K562 (cell line): ENCODE measurements around the gene BCL10. TPM values are rescaled to one million over a fixed set of nuclear protein-coding genes. Genes with fewer than 3 reads are reported as not detected.

Source experiments
- ASH1L ChIP-seq: fragments of 450-650 bp; IDR thresholded peaks from 2 replicates; pipeline ENCODE4 v1.6.1; 2018; ENCODE audit warnings: borderline replicate concordance, mild to moderate bottlenecking, low read depth; ENCODE audit not compliant: partially characterized antibody
- CHCHD3 ChIP-seq: fragments of 250-450 bp; sonication (Bioruptor Pico); IDR thresholded peaks from 2 replicates; pipeline ENCODE4 v2.1.2; 2022; ENCODE audit warnings: mild to moderate bottlenecking
- CHD4 ChIP-seq: fragments of 200-600 bp; sonication (generic); IDR thresholded peaks from 3 replicates; pipeline ENCODE4 v1.6.1; 2012; ENCODE audit warnings: low read depth, mild to moderate bottlenecking, mixed read lengths, low read length, inconsistent platforms; ENCODE audit not compliant: insufficient read depth, insufficient replicate concordance, poor library complexity, severe bottlenecking
- CREB1 ChIP-seq, 2 experiments: sonication (generic) in 1 of 2; formaldehyde crosslinking in 1 of 2; IDR thresholded peaks; 2 replicates each; pipeline versions ENCODE4 v1.6.1 to v1.8.0; 2012 to 2022; ENCODE audit warnings: inconsistent platforms in 1 of 2, mild to moderate bottlenecking in 1 of 2, missing genetic modification reagents in 1 of 2, moderate library complexity in 1 of 2
- EZH2 ChIP-seq: IDR thresholded peaks from 2 replicates; pipeline ENCODE4 v1.6.1; 2012; ENCODE audit warnings: low read depth, mild to moderate bottlenecking, inconsistent platforms, low read length, borderline replicate concordance
- HBP1 ChIP-seq: fragments of 450-650 bp; formaldehyde crosslinking; IDR thresholded peaks from 2 replicates; pipeline ENCODE4 v1.4.0; 2022; ENCODE audit warnings: missing genetic modification characterization
- HMG20B ChIP-seq: fragments of 250-450 bp; sonication (Bioruptor Pico); IDR thresholded peaks from 2 replicates; pipeline ENCODE4 v1.5.0; 2021; ENCODE audit warnings: mild to moderate bottlenecking
- NFE2 ChIP-seq: IDR thresholded peaks from 2 replicates; pipeline ENCODE4 v1.6.1; 2014; ENCODE audit warnings: antibody characterized with exemption, low read depth
- NR0B1 ChIP-seq: fragments of 450-650 bp; IDR thresholded peaks from one replicate; pipeline ENCODE4 v1.6.1; 2018; ENCODE audit warnings: mild to moderate bottlenecking, moderate library complexity; ENCODE audit not compliant: partially characterized antibody
- NR4A1 ChIP-seq, 2 experiments: fragments of 250-450 bp in 1 of 2; fragments of 450-650 bp in 1 of 2; sonication (Bioruptor Pico) in 1 of 2; IDR thresholded peaks; 2 replicates each; pipeline versions ENCODE4 v1.4.0 to v1.6.1; 2016 to 2020; ENCODE audit warnings: mild to moderate bottlenecking in 2 of 2, missing compliant biosample characterization in 1 of 2, missing genetic modification characterization in 1 of 2, moderate library complexity in 1 of 2
- RBM14 ChIP-seq: fragments of 200-400 bp; formaldehyde crosslinking; IDR thresholded peaks from 2 replicates; pipeline ENCODE4 v1.6.1; 2018; ENCODE audit warnings: low read depth, mild to moderate bottlenecking, low read length, moderate library complexity, borderline replicate concordance; ENCODE audit not compliant: insufficient read depth
- SMAD2 ChIP-seq: fragments of 150-350 bp; IDR thresholded peaks from 2 replicates; pipeline ENCODE4 v1.6.1; 2014; ENCODE audit warnings: low read depth, mild to moderate bottlenecking, low read length
- SMARCA5 ChIP-seq: fragments of 450-650 bp; IDR thresholded peaks from 2 replicates; pipeline ENCODE4 v1.6.1; 2016
- TCFL5 ChIP-seq: fragments of 250-450 bp; sonication (Bioruptor Pico); conservative IDR thresholded peaks from 2 replicates; pipeline ENCODE4 v1.6.1; 2021; ENCODE audit warnings: mild to moderate bottlenecking, moderate library complexity, matching md5 sums
- ZBTB43 ChIP-seq: sonication (generic); formaldehyde crosslinking; IDR thresholded peaks from 2 replicates; pipeline ENCODE4 v1.8.0; 2023; ENCODE audit warnings: mild to moderate bottlenecking, missing genetic modification reagents
- ZC3H4 ChIP-seq: sonication (generic); formaldehyde crosslinking; IDR thresholded peaks from 2 replicates; pipeline ENCODE4 v1.9.0; 2021; ENCODE audit warnings: missing genetic modification reagents, borderline replicate concordance
- ZEB2 ChIP-seq: fragments of 450-650 bp; IDR thresholded peaks from 2 replicates; pipeline ENCODE4 v1.6.1; 2016
- ZNF280A ChIP-seq: fragments of 450-650 bp; IDR thresholded peaks from 2 replicates; pipeline ENCODE4 v1.6.1; 2018; ENCODE audit warnings: mild to moderate bottlenecking, low read depth; ENCODE audit not compliant: partially characterized antibody
- ZNF282 ChIP-seq: sonication (generic); formaldehyde crosslinking; IDR thresholded peaks from 2 replicates; pipeline ENCODE4 v1.8.1; 2023; ENCODE audit warnings: missing genetic modification reagents
- ZNF316 ChIP-seq: fragments of 450-650 bp; IDR thresholded peaks from 2 replicates; pipeline ENCODE4 v1.6.1; 2016
- ZNF764 ChIP-seq: fragments of 250-450 bp; sonication (Bioruptor Pico); IDR thresholded peaks from 2 replicates; pipeline ENCODE4 v1.4.0; 2020; ENCODE audit warnings: low read depth, mild to moderate bottlenecking, moderate library complexity
- polyA plus RNA-seq, 8 experiments: library from polyadenylated mRNA; depleted of rRNA in 4 of 8; stranded (reverse) in 5 of 8; unstranded in 3 of 8; fragments of >200 nt; fragmentation: Nextera tagmentation in 2 of 8; fragmentation: Illumina TruSeq in 1 of 8; extraction: Ambion mirVana in 2 of 8; extraction: Trizol in 1 of 8; gene quantifications; 2 replicates each; pipeline versions ENCODE4 v1.2.1 to v1.2.3, GENCODE V29; 2011 to 2014; ENCODE audit warnings: inconsistent platforms in 1 of 8, missing spikeins in 1 of 8
- total RNA-seq, 7 experiments: library from RNA; depleted of rRNA in 6 of 7; stranded (reverse); fragments of >200 nt in 6 of 7; fragmentation: Illumina TruSeq in 2 of 7; extraction: Trizol in 2 of 7; gene quantifications; 2 replicates each; pipeline versions ENCODE4 v1.2.1 to v1.2.3, GENCODE V29; 2011 to 2021; ENCODE audit warnings: low replicate concordance in 1 of 7

Gene BCL10
- total and polyA plus RNA-seq, 9 of the 15 experiments (the other 6 are each of a cell fraction or from before 2014, with no cell fraction given): 8.0 to 19.4 (median 12.3) TPM

- TF ChIP-seq SMAD2: no peak
- peak; percentile 99 for TF ChIP-seq CREB1 (IDR thresholded peaks at IDR 0.05)
- peak; percentile 96 for TF ChIP-seq CREB1 (CRISPR knock-in tag; IDR thresholded peaks at IDR 0.05)
- TF ChIP-seq CHCHD3 (CRISPR knock-in tag): no peak
- peak; percentile 62; the same call in 1 of the 2 replicates for TF ChIP-seq HBP1
- no peak for TF ChIP-seq CHD4
- no peak for TF ChIP-seq RBM14
- TF ChIP-seq ZBTB43: no peak
- no peak for TF ChIP-seq ASH1L
- no peak for TF ChIP-seq HMG20B (CRISPR knock-in tag)
- TF ChIP-seq NR0B1: no peak
- TF ChIP-seq ZNF764 (CRISPR knock-in tag): no peak
- TF ChIP-seq NFE2: no peak
- TF ChIP-seq ZNF280A: no peak
- TF ChIP-seq EZH2: no peak
- no peak for TF ChIP-seq ZC3H4 (CRISPR knock-in tag)
- no peak for TF ChIP-seq SMARCA5
- no peak for TF ChIP-seq ZNF282 (CRISPR knock-in tag)
- no peak for TF ChIP-seq TCFL5 (CRISPR knock-in tag)
- no peak for TF ChIP-seq ZNF316
- no peak for TF ChIP-seq NR4A1 (CRISPR knock-in tag; IDR thresholded peaks at IDR 0.05)
- TF ChIP-seq NR4A1 (tag; IDR thresholded peaks at IDR 0.05): no peak
- TF ChIP-seq ZEB2: no peak
These were observed at the start of gene BCL10 (continued) for GRCh38 chr1:85276215-85276977.
